Retinal pigment epithelial cell (primary cell): ENCODE data around the gene DENND4A.

ENCODE experiments used
- DNase-seq: peaks from one replicate; pipeline ENCODE4 v3.0.0-alpha.2; 2010; ENCODE audit warnings: low read depth
- H3K4me3 ChIP-seq: 2 replicates; pipeline ENCODE4 v1.5.1; 2011; ENCODE audit warnings: mild to moderate bottlenecking, low read length, control low read depth, moderate library complexity
- CTCF ChIP-seq: conservative IDR thresholded peaks from 2 replicates; pipeline ENCODE4 v1.5.1; 2011; ENCODE audit warnings: low read depth, low read length, control low read depth, inconsistent platforms

Gene DENND4A

GRCh38 chr15:65680544-65680943 is 111.5 kb downstream of the DENND4A start:
- no peak for TF ChIP-seq CTCF
- H3K4me3 ChIP-seq: no peak overlapping the region
- DNase-seq: no peak

GRCh38 chr15:65676123-65676522 is 116.0 kb downstream of the DENND4A start:
- no peak for TF ChIP-seq CTCF
- no peak overlapping the region for H3K4me3 ChIP-seq
- DNase-seq: no peak

- DNase-seq: no peak
- no peak overlapping the region for H3K4me3 ChIP-seq
- TF ChIP-seq CTCF: no peak
These were observed 116.5 kb downstream of the DENND4A start for GRCh38 chr15:65675551-65675950.

- no peak for DNase-seq
- TF ChIP-seq CTCF: no peak
- H3K4me3 ChIP-seq: no peak overlapping the region
These were observed 125.8 kb downstream of the DENND4A start for GRCh38 chr15:65666257-65666656.

GRCh38 chr15:65663521-65663920 is 128.6 kb downstream of the DENND4A start:
- no peak for TF ChIP-seq CTCF
- H3K4me3 ChIP-seq: no peak overlapping the region
- DNase-seq: no peak

GRCh38 chr15:65660927-65661326 is 131.2 kb downstream of the DENND4A start:
- H3K4me3 ChIP-seq: no peak overlapping the region
- DNase-seq: no peak
- TF ChIP-seq CTCF: no peak

GRCh38 chr15:65659502-65660052 is 132.5 kb downstream of the DENND4A start:
- TF ChIP-seq CTCF: no peak
- DNase-seq: no peak
- H3K4me3 ChIP-seq: no peak overlapping the region
